HUES48 (cell line): Measurements from ENCODE around the gene ZMAT2.

Experiments
- H3K27ac ChIP-seq: one replicate; pipeline ENCODE4 v1.7.0; 2013; ENCODE audit warnings: low read depth, low read length, inconsistent platforms
- H3K27me3 ChIP-seq: 2 replicates; pipeline ENCODE4 v1.6.1; 2013; ENCODE audit warnings: mild to moderate bottlenecking, low read length; ENCODE audit not compliant: control insufficient read depth, insufficient read depth
- H3K36me3 ChIP-seq: 2 replicates; pipeline ENCODE4 v1.6.1; 2013; ENCODE audit warnings: low read length; ENCODE audit not compliant: control insufficient read depth, insufficient read depth
- H3K4me1 ChIP-seq: 2 replicates; pipeline ENCODE4 v1.6.1; 2013; ENCODE audit warnings: mild to moderate bottlenecking, low read length; ENCODE audit not compliant: control insufficient read depth, insufficient read depth
- H3K4me3 ChIP-seq: 2 replicates; pipeline ENCODE4 v1.5.1; 2013; ENCODE audit warnings: mild to moderate bottlenecking, low read depth, low read length
- H3K9ac ChIP-seq: 2 replicates; pipeline ENCODE4 v1.6.1; 2013; ENCODE audit warnings: mild to moderate bottlenecking, low read depth, low read length, moderate library complexity
- H3K9me3 ChIP-seq: 2 replicates; pipeline ENCODE4 v1.6.1; 2013; ENCODE audit warnings: low read length; ENCODE audit not compliant: control insufficient read depth, insufficient read depth

The ZMAT2 gene

DNA sequence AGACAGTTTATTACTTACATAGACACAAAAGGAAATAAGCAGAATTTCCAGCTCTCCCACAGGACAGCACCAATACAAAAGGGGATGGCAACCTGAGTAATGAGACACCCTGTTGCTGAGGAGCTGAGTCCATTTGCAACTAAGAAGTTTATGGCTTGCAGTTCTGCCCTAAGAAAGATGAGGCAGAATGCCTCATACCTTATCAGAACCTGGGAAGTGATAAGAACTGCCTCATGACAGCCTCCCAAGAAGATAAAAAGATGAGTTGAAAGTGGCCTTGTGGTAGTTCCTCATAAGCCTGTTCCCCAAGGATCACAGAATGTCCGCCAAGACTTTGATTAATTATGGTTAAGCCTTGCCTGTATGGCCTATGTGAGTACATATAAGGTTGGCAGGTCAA is 41.7 kb downstream of the ZMAT2 start:
- Histone ChIP-seq H3K4me1 (no peaks in the 10 kb centered on the region), H3K27ac (no peak overlapping the region), H3K36me3 (no peaks in the 10 kb centered on the region), H3K4me3 (no peak overlapping the region), H3K9me3 (peaks cover 17% of the 10 kb centered on the region), H3K9ac (no peak overlapping the region), H3K27me3 (no peaks in the 10 kb centered on the region)

DNA sequence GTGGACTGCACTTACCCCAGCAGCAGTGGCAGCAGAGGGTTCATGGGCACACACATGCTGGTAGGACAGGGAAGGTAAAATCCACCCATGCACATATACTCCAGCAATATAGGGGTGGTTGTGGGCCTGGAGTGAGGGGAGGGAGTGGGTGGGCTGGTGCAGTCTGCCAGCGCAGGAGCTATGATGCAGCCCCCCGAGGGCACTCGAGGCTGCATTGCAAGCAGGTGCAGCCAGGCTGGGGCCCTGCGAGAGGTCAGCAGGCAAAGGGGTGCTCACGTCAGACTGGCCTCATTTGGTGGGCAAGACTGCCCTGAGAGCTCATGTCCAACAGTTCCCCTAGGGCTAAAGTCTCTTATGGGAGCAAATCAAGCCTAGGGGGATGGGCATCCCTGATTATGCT is 53.3 kb downstream of the ZMAT2 start:
- H3K4me1 ChIP-seq: no peaks in the 10 kb centered on the region
- H3K9ac ChIP-seq: no peak overlapping the region
- H3K4me3 ChIP-seq: no peak overlapping the region
- peaks cover 46% of the 10 kb centered on the region for H3K9me3 ChIP-seq
- no peak overlapping the region for H3K27ac ChIP-seq
- no peaks in the 10 kb centered on the region for H3K27me3 ChIP-seq
- H3K36me3 ChIP-seq: no peaks in the 10 kb centered on the region
